NCI-H1417 treated with DMSO at 0.1 percent for 48 hours (cell line): ENCODE results near the gene NME7.
"Not testable (repeated sequence)": the region's sequence is repeated elsewhere in the genome, so short reads cannot be mapped to it uniquely, and the experiment has no call there.

Experiments
- DNase-seq: peaks from one replicate; lab custom pipeline; 2025; lab: John Stamatoyannopoulos, UW

NME7 gene

GRCh38 chr1:169342096-169342495 lies 25.5 kb downstream of the NME7 start:
- DNase-seq: not testable (repeated sequence)

GRCh38 chr1:169340882-169341281 lies 26.7 kb downstream of the NME7 start:
- DNase-seq: no peak

GRCh38 chr1:169339773-169340172 lies 27.8 kb downstream of the NME7 start:
- no peak for DNase-seq

GRCh38 chr1:169338617-169339016 lies 29.0 kb downstream of the NME7 start:
- DNase-seq: no peak

- not testable (repeated sequence) for DNase-seq
Measured at GRCh38 chr1:169336947-169337715, 30.5 kb downstream of the NME7 start.

- DNase-seq: not testable (repeated sequence)
Measured at GRCh38 chr1:169334727-169335126, 32.9 kb downstream of the NME7 start.

GRCh38 chr1:169330927-169331326 lies 36.7 kb downstream of the NME7 start:
- DNase-seq: no peak

GRCh38 chr1:169329383-169329782 lies 38.2 kb downstream of the NME7 start:
- no peak for DNase-seq

- DNase-seq: no peak
Measured at GRCh38 chr1:169327875-169328274, 39.7 kb downstream of the NME7 start.

- DNase-seq: no peak
Measured at GRCh38 chr1:169326956-169327268, 40.7 kb downstream of the NME7 start.

- DNase-seq: no peak
Measured at GRCh38 chr1:169326261-169326955, 41.2 kb downstream of the NME7 start.

GRCh38 chr1:169325117-169325516 lies 42.5 kb downstream of the NME7 start:
- no peak for DNase-seq

- no peak for DNase-seq
Measured at GRCh38 chr1:169322138-169322537, 45.5 kb downstream of the NME7 start.

- no peak for DNase-seq
Measured at GRCh38 chr1:169321539-169321938, 46.1 kb downstream of the NME7 start.

- DNase-seq: no peak
Measured at GRCh38 chr1:169318536-169319244, 48.9 kb downstream of the NME7 start.

- DNase-seq: no peak
Measured at GRCh38 chr1:169316556-169316955, 51.0 kb downstream of the NME7 start.

- no peak for DNase-seq
Measured at GRCh38 chr1:169312084-169312954, 55.3 kb downstream of the NME7 start.

GRCh38 chr1:169309178-169310166 lies 58.1 kb downstream of the NME7 start:
- DNase-seq: no peak

GRCh38 chr1:169308313-169309039 lies 59.1 kb downstream of the NME7 start:
- DNase-seq: no peak

GRCh38 chr1:169307176-169307575 lies 60.4 kb downstream of the NME7 start:
- DNase-seq: no peak
